Central memory CD8-positive, alpha-beta T cell (primary cell): Measurements from ENCODE around the gene TINAG.

Experiments used
- ATAC-seq: fragments of 150-1000 bp; cut with Tn5 transposase; replicated peaks from 2 replicates; pipeline ENCODE4 v1.10.0; 2022; ENCODE audit warnings: mild to moderate bottlenecking, moderate FRiP score, moderate number of reproducible peaks; ENCODE audit not compliant: poor library complexity, severe bottlenecking; ENCODE audit errors: extremely low read depth
- DNase-seq, 2 donors: peaks; one replicate each; pipeline ENCODE4 v3.0.0; 2021; ENCODE audit warnings: low spot score in 2 of 2
- H3K27ac Mint-ChIP-seq: one replicate; pipeline ENCODE4 v1.8.0; 2022; ENCODE audit warnings: low read depth, mild to moderate bottlenecking, moderate library complexity, mixed read lengths
- H3K27me3 Mint-ChIP-seq: one replicate; pipeline ENCODE4 v1.8.0; 2022; ENCODE audit warnings: mixed read lengths
- H3K36me3 Mint-ChIP-seq: one replicate; pipeline ENCODE4 v1.8.0; 2022; ENCODE audit warnings: mild to moderate bottlenecking, moderate library complexity, mixed read lengths; ENCODE audit not compliant: insufficient read depth
- H3K4me1 Mint-ChIP-seq: one replicate; pipeline ENCODE4 v1.8.0; 2022; ENCODE audit warnings: mixed read lengths
- H3K4me3 Mint-ChIP-seq: one replicate; pipeline ENCODE4 v1.8.0; 2022; ENCODE audit warnings: mild to moderate bottlenecking, moderate library complexity, mixed read lengths
- H3K9me3 Mint-ChIP-seq: one replicate; pipeline ENCODE4 v1.8.0; 2022; ENCODE audit warnings: mixed read lengths

Gene TINAG

DNA sequence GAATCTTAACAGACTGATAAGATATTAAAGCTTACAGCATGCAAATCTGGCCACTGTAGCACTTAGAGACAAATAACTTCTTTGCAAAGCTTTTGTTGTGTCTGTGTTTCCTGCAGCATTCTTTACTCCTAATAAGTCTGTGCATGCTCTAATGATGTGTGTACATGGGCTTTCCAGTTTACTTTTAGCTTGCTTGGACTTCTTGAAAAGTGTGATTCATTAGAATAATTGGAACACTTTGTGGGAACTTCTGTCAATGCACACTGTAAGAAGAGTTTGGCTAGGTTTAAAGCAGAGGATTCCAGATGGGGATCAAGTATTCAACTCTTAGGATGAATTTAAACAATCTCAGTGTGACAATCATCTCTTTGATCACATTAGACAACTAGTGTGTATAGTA lies 22.1 kb upstream of the TINAG start:
- ATAC-seq (no peak), DNase-seq (no peak)
- Mint-ChIP-seq H3K27ac (no peak overlapping the region), H3K27me3 (no peaks in the 10 kb centered on the region), H3K4me1 (no peaks in the 10 kb centered on the region), H3K36me3 (peaks cover 2% of the 10 kb centered on the region), H3K4me3 (no peak overlapping the region), H3K9me3 (peaks cover 20% of the 10 kb centered on the region)

DNA sequence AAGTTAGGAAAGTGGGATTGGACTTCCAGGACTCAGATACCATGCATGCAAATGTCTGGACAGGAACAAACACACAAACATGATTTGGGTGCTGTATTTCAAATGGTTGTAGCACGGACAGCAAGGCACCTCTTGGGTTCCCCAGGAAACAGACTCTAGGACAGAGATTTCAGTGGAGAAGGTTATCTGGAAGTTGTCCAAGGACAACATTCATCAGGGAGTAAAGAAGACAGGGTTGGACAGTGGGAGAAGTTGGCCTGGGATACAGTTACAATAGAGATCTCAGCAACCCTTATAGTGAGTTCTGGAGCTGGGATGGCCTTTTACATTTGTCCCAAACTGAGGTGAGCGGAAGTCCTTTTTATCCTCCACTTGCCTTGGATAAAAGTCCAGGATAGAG lies 19.8 kb upstream of the TINAG start:
- DNase-seq, result no peak
- Mint-ChIP-seq H3K27me3 (no peaks in the 10 kb centered on the region), H3K36me3 (peaks cover 2% of the 10 kb centered on the region), H3K9me3 (peaks cover 25% of the 10 kb centered on the region), H3K4me1 (no peaks in the 10 kb centered on the region), H3K4me3 (no peak overlapping the region), H3K27ac (no peak overlapping the region)
- no peak for ATAC-seq

DNA sequence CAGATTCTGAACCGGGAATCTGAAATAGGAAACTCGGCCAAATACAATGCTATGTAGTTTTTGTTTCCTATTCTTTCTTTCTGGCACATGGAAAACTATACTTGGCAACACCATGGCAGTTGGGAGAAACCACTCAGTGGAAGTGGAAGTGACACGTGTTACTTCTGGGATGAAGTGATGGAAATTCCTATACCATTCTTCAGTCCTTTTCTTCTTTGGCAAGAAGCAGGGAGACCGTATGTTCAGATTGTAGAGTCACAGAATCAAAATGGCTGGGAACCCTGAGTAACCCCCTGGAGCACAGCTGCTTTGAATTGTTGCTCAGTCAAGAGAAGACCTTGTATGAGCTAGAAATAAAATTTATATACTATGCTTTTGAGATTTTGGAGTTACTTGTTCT lies 18.8 kb upstream of the TINAG start:
- Mint-ChIP-seq H3K4me3 (no peak overlapping the region), H3K27me3 (no peaks in the 10 kb centered on the region), H3K27ac (no peak overlapping the region), H3K9me3 (peaks cover 29% of the 10 kb centered on the region), H3K4me1 (no peaks in the 10 kb centered on the region), H3K36me3 (peaks cover 2% of the 10 kb centered on the region)
- ATAC-seq, result no peak
- no peak for DNase-seq

DNA sequence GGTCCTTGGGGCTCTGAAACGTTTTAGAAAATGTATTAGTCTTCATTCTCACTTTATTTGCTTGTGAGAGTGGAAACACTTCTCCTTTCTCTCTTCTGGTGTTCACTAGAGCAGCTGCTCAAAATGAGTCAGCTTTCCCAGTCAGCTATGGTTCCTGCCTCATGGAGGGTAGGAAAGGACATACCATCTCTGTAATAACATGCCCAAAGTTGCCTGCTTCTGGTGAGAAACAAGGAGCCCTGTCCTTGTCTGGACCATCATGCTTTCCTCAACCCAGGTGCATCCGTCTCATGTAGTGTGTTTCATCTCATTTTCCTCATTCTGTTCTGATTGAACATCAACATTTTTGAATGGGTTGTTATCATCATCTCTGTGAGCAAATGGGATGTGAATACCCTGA lies 17.1 kb upstream of the TINAG start:
- Mint-ChIP-seq H3K27me3 (no peaks in the 10 kb centered on the region), H3K4me1 (no peaks in the 10 kb centered on the region), H3K27ac (no peak overlapping the region), H3K4me3 (no peak overlapping the region), H3K9me3 (peaks cover 36% of the 10 kb centered on the region), H3K36me3 (peaks cover 2% of the 10 kb centered on the region)
- ATAC-seq (no peak), DNase-seq (no peak)

DNA sequence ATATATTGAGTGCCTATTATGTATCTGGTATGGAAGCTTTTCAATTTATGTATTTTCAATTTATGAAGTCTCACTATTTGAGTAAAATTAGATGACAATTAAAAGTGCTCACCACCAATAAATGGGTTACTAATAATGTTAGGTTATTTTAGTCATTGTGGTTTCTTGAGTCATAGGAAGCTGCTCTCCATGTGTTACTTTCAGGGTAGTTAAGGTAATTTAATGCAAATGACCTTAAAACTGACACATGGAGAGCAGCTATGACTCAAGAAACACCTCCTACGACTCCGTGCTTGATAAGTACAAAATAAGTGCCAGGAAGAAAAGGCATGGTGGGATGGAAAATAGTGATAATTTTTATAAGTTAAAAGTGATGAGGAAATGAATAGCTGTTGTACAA lies 16.5 kb upstream of the TINAG start:
- H3K9me3 Mint-ChIP-seq, result peaks cover 38% of the 10 kb centered on the region
- no peak overlapping the region for H3K4me3 Mint-ChIP-seq
- H3K4me1 Mint-ChIP-seq, result no peaks in the 10 kb centered on the region
- H3K27me3 Mint-ChIP-seq, result no peaks in the 10 kb centered on the region
- DNase-seq (no peak), ATAC-seq (no peak)
- peaks cover 2% of the 10 kb centered on the region for H3K36me3 Mint-ChIP-seq
- no peak overlapping the region for H3K27ac Mint-ChIP-seq

DNA sequence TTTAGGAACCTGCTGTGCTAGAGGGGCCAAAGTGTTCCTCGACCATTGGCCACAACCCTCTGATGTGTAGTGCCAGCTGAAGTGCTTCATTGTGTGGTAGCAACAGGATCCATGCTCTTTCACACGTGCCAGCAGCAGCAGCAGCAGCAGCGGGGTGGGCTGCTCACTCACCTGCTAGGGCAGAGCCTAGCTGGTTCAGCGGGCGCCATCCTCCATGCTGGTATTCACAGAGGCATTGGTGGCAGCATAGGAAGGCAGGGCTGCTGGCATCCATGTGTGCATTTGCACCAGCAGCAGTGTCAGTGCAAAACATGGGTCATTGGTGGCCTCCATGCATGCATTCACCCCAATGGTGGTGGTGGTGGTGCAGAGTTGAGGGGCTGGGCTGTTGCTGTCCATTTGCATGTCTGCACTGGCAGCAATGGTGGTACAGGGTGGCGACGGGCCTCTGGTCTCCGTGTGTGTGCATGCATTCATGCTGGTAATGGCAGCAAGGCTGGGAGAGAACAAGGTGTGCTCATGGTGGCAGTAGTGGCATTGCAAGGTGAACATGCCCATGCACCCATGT lies 13.2 kb upstream of the TINAG start:
- Mint-ChIP-seq H3K36me3 (no peaks in the 10 kb centered on the region), H3K9me3 (peaks cover 28% of the 10 kb centered on the region), H3K27ac (no peak overlapping the region), H3K4me1 (no peaks in the 10 kb centered on the region), H3K27me3 (no peaks in the 10 kb centered on the region), H3K4me3 (no peak overlapping the region)
- DNase-seq, result no peak
- no peak for ATAC-seq

DNA sequence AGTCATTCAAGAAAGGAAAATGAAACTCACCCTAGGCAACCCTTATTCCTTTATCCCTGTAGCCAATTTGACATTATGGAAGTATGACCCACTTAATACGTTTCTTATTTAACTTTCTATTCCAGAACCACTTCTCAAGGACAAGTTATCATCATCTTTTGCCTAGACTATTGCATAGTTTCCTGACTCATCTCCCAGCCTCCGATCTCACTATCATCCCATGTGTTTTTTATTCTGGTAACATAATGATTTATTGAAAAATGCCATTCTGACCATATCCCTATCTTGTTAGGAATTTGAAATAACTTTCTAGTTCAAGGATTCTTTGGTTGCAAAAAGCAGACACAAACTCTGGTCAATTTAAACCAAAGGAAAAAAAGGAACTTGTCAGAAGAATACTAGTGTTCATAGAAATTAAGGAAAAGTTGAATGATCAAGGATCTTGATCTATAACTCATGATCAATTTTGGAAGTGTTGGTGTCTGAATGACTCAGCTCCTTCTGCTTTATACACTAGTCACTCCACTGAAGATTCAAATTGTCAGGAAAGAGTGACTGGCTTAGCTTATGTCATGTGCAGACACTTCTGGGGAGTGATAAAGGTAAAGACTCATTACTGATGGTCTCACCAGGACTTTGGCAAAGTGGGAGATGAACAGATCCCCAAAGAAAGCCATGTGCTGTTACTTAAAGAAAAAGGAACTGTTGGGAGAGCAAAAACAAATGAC lies 8.5 kb upstream of the TINAG start:
- ATAC-seq (no peak), DNase-seq (no peak)
- H3K27ac Mint-ChIP-seq, result no peak overlapping the region
- no peak overlapping the region for H3K4me3 Mint-ChIP-seq
- H3K4me1 Mint-ChIP-seq, result no peaks in the 10 kb centered on the region
- no peaks in the 10 kb centered on the region for H3K27me3 Mint-ChIP-seq
- H3K9me3 Mint-ChIP-seq, result peaks cover 8% of the 10 kb centered on the region
- H3K36me3 Mint-ChIP-seq, result no peaks in the 10 kb centered on the region

DNA sequence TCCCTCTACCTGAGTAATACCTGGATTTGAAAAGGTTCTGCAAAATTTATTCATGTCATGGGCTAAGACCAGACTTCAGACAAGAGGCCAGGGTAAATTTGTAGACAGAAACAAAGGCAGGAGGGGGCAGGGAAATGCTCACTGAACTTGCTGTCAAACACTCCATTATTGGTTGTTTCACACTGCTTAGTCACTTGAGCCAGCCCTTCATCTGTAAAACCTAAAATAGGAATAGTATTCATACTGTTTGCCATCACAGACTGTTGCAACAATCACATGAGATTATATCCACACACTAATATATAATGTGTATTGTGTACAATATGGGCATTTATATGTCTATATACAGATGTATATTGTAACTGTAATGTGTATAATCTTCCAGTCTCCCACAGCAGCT lies 6.5 kb upstream of the TINAG start:
- no peak for DNase-seq
- H3K27ac Mint-ChIP-seq, result no peak overlapping the region
- no peaks in the 10 kb centered on the region for H3K36me3 Mint-ChIP-seq
- H3K4me3 Mint-ChIP-seq, result no peak overlapping the region
- no peaks in the 10 kb centered on the region for H3K9me3 Mint-ChIP-seq
- no peaks in the 10 kb centered on the region for H3K27me3 Mint-ChIP-seq
- ATAC-seq, result no peak
- H3K4me1 Mint-ChIP-seq, result no peaks in the 10 kb centered on the region

DNA sequence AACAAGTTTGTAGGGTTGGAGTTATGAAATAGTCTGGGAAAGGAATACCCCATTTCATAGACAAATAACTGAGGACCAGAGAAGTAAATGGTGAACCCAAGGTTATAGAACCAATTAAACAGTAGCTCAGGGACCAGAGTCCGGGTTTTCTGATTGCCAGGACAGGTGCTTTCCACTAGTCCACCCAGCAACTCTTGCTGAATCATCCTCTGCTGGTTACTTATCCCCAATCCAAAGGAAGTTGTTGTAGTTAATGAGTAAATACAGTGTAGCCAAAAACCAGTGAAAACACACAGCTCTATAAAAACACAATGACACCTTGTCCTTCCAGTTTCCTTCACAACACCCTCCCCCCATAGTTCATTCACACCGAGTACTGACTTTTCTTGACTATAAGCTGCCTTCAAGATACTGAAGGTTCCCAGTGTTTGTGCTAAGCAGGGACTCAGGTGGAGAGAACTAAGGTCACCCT lies 766 bp upstream of the TINAG start:
- ATAC-seq (no peak), DNase-seq (no peak)
- no peak overlapping the region for H3K4me3 Mint-ChIP-seq
- H3K4me1 Mint-ChIP-seq, result no peaks in the 10 kb centered on the region
- H3K36me3 Mint-ChIP-seq, result peaks cover 2% of the 10 kb centered on the region
- no peak overlapping the region for H3K27ac Mint-ChIP-seq
- no peaks in the 10 kb centered on the region for H3K27me3 Mint-ChIP-seq
- peaks cover 14% of the 10 kb centered on the region for H3K9me3 Mint-ChIP-seq

DNA sequence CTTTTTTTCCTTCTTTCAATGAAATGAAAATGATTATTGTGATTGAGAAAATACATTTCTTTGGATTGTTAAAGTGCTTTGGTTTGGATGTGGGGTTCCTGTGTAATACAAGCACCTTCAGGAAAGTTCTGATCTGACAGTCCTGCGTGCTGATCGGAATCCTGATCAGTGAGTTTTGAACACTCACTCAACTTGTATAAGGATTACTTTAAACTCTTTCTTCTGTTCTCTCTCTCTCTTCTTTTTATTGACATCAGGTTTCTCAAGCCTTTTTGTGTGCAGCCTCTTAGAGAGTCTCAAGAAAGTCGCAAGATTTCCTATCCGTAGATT lies 710 bp downstream of the TINAG start:
- Mint-ChIP-seq H3K4me3 (no peak overlapping the region), H3K36me3 (peaks cover 2% of the 10 kb centered on the region), H3K9me3 (peaks cover 14% of the 10 kb centered on the region), H3K27ac (no peak overlapping the region), H3K4me1 (no peaks in the 10 kb centered on the region), H3K27me3 (no peaks in the 10 kb centered on the region)
- no peak for ATAC-seq
- no peak for DNase-seq

DNA sequence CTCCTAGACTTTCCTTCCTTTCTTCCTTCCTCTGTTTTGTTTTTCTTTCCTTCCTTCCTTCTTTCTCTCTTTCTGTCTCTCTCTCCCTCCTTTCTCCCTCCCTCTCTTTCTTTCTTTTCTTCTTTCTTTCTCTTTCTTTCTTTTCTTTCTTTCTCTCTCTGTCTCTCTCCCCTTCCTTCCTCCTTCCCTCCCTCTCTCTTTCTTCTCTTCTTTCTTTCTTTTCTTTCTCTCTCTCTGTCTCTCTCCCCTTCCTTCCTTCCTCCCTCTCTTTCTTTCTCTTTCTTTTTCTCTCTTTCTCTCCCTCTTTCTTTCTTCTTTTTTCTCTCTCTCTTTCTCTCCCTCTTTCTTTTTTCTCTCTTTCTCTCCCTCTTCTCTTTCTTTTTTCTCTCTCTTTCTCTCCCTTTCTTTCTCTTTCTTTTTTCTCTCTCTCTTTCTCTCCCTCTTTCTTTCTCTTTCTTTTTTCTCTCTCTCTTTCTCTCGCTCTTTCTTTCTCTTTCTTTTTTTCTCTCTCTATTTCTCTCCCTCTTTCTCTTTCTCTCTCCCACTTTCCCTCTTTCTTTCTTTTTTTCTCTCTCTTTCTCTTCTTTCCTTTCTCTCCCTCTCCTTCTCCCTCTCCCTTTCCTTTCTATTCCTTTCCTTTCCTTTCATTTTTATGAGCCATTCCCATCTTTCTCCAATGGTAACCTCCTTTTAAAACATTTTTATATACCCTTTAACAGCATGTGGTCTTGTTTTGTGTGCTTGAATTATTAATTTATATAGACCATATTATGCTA lies 2.3 kb downstream of the TINAG start:
- DNase-seq (no peak), ATAC-seq (no peak)
- Mint-ChIP-seq H3K4me1 (no peaks in the 10 kb centered on the region), H3K36me3 (peaks cover 2% of the 10 kb centered on the region), H3K4me3 (no peak overlapping the region), H3K9me3 (peaks cover 14% of the 10 kb centered on the region), H3K27me3 (no peaks in the 10 kb centered on the region), H3K27ac (no peak overlapping the region)

DNA sequence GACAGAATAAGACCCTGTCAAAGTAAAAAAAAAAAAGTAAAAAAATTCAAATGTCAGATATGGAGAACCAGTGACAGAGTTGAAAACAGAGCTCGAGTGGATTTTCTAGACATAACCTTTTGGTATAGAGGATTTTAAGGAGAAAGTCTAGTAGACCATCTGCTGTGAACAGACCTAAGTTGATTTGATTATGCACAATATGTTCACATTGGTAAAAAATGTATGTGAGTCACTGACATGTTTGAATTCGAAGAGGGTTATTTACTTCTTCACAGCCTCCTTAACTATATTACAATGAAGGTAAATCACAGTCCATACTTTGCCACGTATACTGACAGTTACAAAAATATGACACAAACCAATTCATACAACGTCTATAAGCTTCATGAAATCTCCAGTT lies 7.4 kb downstream of the TINAG start:
- no peak overlapping the region for H3K4me3 Mint-ChIP-seq
- H3K36me3 Mint-ChIP-seq, result no peaks in the 10 kb centered on the region
- H3K9me3 Mint-ChIP-seq, result peaks cover 7% of the 10 kb centered on the region
- H3K27me3 Mint-ChIP-seq, result no peaks in the 10 kb centered on the region
- ATAC-seq (no peak), DNase-seq (no peak)
- no peaks in the 10 kb centered on the region for H3K4me1 Mint-ChIP-seq
- no peak overlapping the region for H3K27ac Mint-ChIP-seq

DNA sequence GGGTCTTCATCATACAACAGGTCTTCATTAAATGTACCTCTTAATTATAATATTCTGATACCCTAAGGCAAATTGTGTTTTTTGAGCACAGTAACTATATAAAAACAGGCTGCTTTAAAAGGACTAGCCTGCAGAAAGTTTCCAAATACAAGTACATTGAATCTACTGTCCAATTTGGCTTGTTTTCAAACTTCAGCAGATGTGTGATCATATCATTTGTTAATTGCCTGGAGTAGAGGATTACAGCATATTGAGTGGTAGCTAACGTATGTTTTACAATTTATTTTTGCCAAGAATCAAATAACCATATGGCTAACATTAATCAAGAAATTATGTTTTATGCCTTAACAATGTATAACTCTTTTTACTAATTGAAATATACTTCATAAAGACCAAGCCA lies 12.6 kb downstream of the TINAG start:
- ATAC-seq (no peak), DNase-seq (no peak)
- no peaks in the 10 kb centered on the region for H3K27me3 Mint-ChIP-seq
- H3K4me3 Mint-ChIP-seq, result no peak overlapping the region
- no peak overlapping the region for H3K27ac Mint-ChIP-seq
- H3K36me3 Mint-ChIP-seq, result no peaks in the 10 kb centered on the region
- H3K9me3 Mint-ChIP-seq, result peaks cover 15% of the 10 kb centered on the region
- no peaks in the 10 kb centered on the region for H3K4me1 Mint-ChIP-seq
